Choroid plexus epithelial cell (primary cell): Measurements from ENCODE around the gene PDE4B.

Source experiments
- DNase-seq: peaks from one replicate; pipeline ENCODE4 v3.0.0-alpha.2; 2010; ENCODE audit warnings: low read depth
- H3K4me3 ChIP-seq: 2 replicates; pipeline ENCODE4 v1.5.1; 2011; ENCODE audit warnings: low read depth, mild to moderate bottlenecking, control low read depth, low read length, moderate library complexity
- CTCF ChIP-seq: conservative IDR thresholded peaks from 2 replicates; pipeline ENCODE4 v1.5.1; 2011; ENCODE audit warnings: low read depth, mild to moderate bottlenecking, control low read depth, inconsistent platforms, low read length, moderate library complexity

The PDE4B gene

DNA sequence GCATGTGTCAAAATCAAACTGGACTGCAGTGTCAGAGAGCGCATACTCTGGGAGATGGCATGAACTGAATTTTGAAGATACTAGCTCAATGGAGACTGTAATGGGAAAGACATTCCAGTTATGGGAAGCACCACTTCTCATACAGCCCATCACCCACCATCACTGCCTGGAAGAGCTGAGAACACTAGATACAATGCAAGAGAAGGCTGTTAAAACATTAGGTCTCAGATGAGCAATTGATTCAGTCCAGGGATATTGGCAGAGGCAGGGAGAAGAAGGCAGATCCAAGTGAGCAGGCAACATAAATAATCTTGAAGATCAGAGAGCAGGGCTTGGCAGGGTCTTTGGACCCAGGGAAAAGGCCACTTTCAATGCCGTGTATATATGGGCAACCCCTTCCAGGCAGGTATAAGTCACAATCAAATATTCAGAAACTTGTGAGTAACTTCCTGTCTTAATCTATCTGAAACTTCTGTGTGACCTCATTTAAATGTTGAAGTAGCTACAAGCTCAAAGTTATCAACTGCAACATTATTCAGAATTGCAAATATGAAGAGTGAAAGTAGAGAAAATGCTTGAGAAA, 450.9 kb downstream of the PDE4B start:
- DNase-seq: no peak
- H3K4me3 ChIP-seq: no peak overlapping the region
- no peak for TF ChIP-seq CTCF

DNA sequence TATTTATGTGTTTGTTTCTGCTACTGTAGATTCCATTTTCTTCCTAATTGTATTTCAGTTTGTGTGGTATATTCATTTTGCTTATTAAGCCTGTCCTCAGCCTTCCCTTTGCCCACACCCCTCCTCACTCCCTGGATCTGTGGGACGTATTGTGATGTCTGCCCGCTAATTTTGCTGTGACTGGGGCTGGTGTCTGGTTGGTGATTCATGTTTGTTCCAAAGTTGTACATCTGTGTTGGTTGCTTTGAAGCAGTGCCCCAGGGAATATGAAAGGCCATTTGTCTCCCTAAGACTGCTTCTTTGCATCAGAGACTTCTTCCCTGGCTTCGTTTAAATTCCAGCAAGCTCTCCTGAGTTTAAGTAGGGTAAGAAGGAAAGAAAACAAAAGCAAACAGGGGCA, 451.7 kb downstream of the PDE4B start:
- H3K4me3 ChIP-seq: no peak overlapping the region
- TF ChIP-seq CTCF: no peak
- DNase-seq: no peak

DNA sequence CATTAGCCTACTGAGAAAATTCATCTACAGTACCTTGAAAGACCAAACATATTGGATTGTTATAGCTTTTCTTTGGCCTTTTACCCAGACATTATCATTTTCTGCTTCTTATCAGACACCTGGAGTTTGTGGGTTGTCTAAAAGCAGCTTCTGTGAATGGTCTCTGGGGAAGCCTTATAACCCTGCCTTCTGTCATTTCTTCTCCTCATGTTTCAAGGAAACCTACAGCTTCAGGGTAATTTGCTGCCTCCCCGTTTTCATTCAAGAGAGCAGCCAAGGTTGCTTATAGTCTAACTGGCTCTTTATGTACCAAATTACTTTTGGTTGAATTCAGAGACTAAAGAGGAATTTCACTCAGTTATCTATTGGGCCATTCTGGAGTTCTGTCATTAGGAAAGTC, 453.0 kb downstream of the PDE4B start:
- no peak for TF ChIP-seq CTCF
- no peak overlapping the region for H3K4me3 ChIP-seq
- no peak for DNase-seq

GRCh38 chr1:66246351-66247269, 453.9 kb downstream of the PDE4B start:
- DNase-seq: no peak
- TF ChIP-seq CTCF: no peak
- no peak overlapping the region for H3K4me3 ChIP-seq

- TF ChIP-seq CTCF: no peak
- no peak for DNase-seq
- no peak overlapping the region for H3K4me3 ChIP-seq
Observed at GRCh38 chr1:66247415-66248208, 454.9 kb downstream of the PDE4B start.

GRCh38 chr1:66248257-66248656, 455.6 kb downstream of the PDE4B start:
- TF ChIP-seq CTCF: no peak
- H3K4me3 ChIP-seq: no peak overlapping the region
- no peak for DNase-seq
